ENCODE measurements around the gene ARHGDIB.

ARHGDIB gene

GRCh38 chr12:14993117-14993516 lies 31.7 kb upstream of the ARHGDIB start:
- no peak overlapping the region for H3K27ac ChIP-seq
- TF ChIP-seq CTCF (conservative IDR thresholded peaks at IDR 0.05): no peak

GRCh38 chr12:14992673-14993072 lies 31.3 kb upstream of the ARHGDIB start:
- no peak overlapping the region for H3K27ac ChIP-seq
- no peak for TF ChIP-seq CTCF (conservative IDR thresholded peaks at IDR 0.05)

GRCh38 chr12:14991069-14991468 lies 29.7 kb upstream of the ARHGDIB start:
- no peak for TF ChIP-seq CTCF (conservative IDR thresholded peaks at IDR 0.05)
- H3K27ac ChIP-seq: no peak overlapping the region

- no peak for TF ChIP-seq CTCF (conservative IDR thresholded peaks at IDR 0.05)
- no peak overlapping the region for H3K27ac ChIP-seq
These were observed 28.4 kb upstream of the ARHGDIB start for GRCh38 chr12:14989790-14990189.

GRCh38 chr12:14988035-14988434 lies 26.6 kb upstream of the ARHGDIB start:
- TF ChIP-seq CTCF (conservative IDR thresholded peaks at IDR 0.05): no peak
- no peak overlapping the region for H3K27ac ChIP-seq

- no peak overlapping the region for H3K27ac ChIP-seq
- TF ChIP-seq CTCF (conservative IDR thresholded peaks at IDR 0.05): peak; percentile 74
These were observed 25.0 kb upstream of the ARHGDIB start for GRCh38 chr12:14986449-14986848.

GRCh38 chr12:14984766-14985285 lies 23.4 kb upstream of the ARHGDIB start:
- H3K27ac ChIP-seq: no peak overlapping the region
- no peak for TF ChIP-seq CTCF (conservative IDR thresholded peaks at IDR 0.05)

Measured in VCaP (cell line).